ENCODE measurements around the gene PPP1R37.
A peak's percentile ranks its signal among the peaks of the same experiment; 100 is the strongest.

PPP1R37 gene

DNA sequence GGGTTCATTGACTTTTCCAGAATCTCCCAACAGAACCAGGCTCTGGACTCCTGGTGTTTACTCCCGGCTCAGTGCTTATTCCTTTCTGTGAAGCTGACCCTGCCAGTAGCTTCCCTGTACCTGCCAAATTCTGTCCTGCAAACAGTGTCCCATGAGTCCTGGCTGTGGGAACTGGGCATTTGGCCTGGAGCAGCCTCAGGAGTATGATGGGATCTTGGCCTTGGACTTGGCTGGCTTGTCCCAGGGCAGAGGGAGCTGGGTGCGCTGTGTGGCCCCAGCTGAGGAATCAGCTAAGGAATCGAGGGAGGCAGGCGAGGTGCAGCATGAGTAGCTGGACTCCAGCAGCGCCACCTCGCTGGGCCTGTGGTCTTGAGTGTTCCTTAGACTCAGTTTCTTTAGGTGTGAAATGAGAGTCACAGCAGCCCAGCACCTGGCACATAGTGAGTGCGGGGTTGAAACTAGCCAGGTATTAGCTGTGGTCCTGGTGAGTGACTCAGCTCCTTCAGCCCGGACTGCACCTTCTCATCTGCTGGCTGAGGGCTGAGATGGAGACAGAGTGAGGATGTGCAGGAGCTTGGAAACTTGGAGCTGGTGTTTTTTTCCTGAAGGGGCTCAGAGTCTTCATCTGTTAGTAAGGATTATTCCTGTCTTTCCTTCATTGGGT, 43.8 kb upstream of the PPP1R37 start:
- Histone ChIP-seq H3K23ac (ENCODE audit: low read length) (no peak overlapping the region), H2BK12ac (ENCODE audit: low read length) (no peak overlapping the region), H3K14ac (ENCODE audit: low read length) (no peak overlapping the region), H3K4me3 (ENCODE audit: low read depth, low read length) (no peak overlapping the region), H3K27ac (ENCODE audit: low read depth, low read length) (peak overlapping the region; percentile 3), H3K9me3 (ENCODE audit: insufficient read depth, low read depth, low read length) (no peaks in the 10 kb centered on the region), H4K12ac (ENCODE audit: low read depth, low read length) (no peak overlapping the region), H3K79me1 (ENCODE audit: low read length) (no peaks in the 10 kb centered on the region), H2BK5ac (ENCODE audit: low read depth, low read length, poor library complexity) (no peak overlapping the region), H2AFZ (ENCODE audit: insufficient read depth, low read length, poor library complexity) (no peak overlapping the region), H2AK5ac (ENCODE audit: low read length) (no peak overlapping the region), H3K4ac (ENCODE audit: low read depth, low read length) (peak overlapping the region; percentile 65), H3K79me2 (ENCODE audit: control insufficient read depth, insufficient read depth, low read length, poor library complexity) (peaks cover 3% of the 10 kb centered on the region), H4K8ac (ENCODE audit: low read depth, low read length) (no peak overlapping the region), H3K4me2 (ENCODE audit: low read length) (no peak overlapping the region), H4K91ac (ENCODE audit: low read depth, low read length) (no peak overlapping the region), H2BK120ac (ENCODE audit: insufficient read depth, low read length, poor library complexity) (no peak overlapping the region), H3K4me1 (ENCODE audit: control insufficient read depth in 1 of 2, insufficient read depth in 2 of 2, low read length in 2 of 2) (peaks cover 0 to 5% of the 10 kb centered on the region in 2 experiments), H3K18ac (ENCODE audit: low read length) (peak overlapping the region; percentile 56), H3K9ac (ENCODE audit: low read length) (no peak overlapping the region), H3K27me3 (ENCODE audit: insufficient read depth, low read length) (no peaks in the 10 kb centered on the region), H3K36me3 (ENCODE audit: control insufficient read depth in 1 of 2, insufficient read depth in 2 of 2, low read length in 2 of 2) (peaks cover 36 to 47% of the 10 kb centered on the region in 2 experiments)
- peak in 1 of 2 donors; percentile 21 for DNase-seq
- WGBS (ENCODE audit: extremely low coverage, insufficient coverage, insufficient read length) = no CpG with 5 or more reads among the region's 8 CpGs

DNA sequence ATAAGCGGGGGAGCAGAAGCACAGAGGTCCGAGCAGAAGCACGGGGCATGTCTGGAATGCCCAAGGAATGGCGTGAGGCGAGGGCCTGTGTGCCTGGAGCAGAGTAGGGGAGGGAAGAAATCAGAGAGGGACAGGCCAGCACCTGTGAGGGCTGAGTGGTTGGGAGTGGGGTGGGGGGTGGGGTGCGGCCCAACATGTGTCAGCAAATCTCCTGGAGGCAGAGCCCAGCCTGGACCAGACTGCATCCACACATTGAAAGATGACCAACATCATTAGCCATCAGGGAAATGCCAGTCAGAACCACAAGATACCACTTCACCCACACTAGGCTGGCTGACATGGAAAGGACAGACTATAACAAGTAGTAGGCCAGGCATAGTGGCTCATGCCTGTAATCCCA, 42.9 kb upstream of the PPP1R37 start:
- no peaks in the 10 kb centered on the region for H3K27me3 ChIP-seq (ENCODE audit: insufficient read depth, low read length)
- H3K79me2 ChIP-seq (ENCODE audit: control insufficient read depth, insufficient read depth, low read length, poor library complexity) = peaks cover 3% of the 10 kb centered on the region
- H3K9ac ChIP-seq (ENCODE audit: low read length) = no peak overlapping the region
- H2BK120ac ChIP-seq (ENCODE audit: insufficient read depth, low read length, poor library complexity) = no peak overlapping the region
- H4K12ac ChIP-seq (ENCODE audit: low read depth, low read length) = no peak overlapping the region
- H3K4me3 ChIP-seq (ENCODE audit: low read depth, low read length) = no peak overlapping the region
- H3K27ac ChIP-seq (ENCODE audit: low read depth, low read length) = no peak overlapping the region
- H4K8ac ChIP-seq (ENCODE audit: low read depth, low read length) = no peak overlapping the region
- H3K36me3 ChIP-seq (ENCODE audit: control insufficient read depth in 1 of 2, insufficient read depth in 2 of 2, low read length in 2 of 2) = peaks cover 36 to 46% of the 10 kb centered on the region in 2 experiments
- H3K79me1 ChIP-seq (ENCODE audit: low read length) = no peaks in the 10 kb centered on the region
- peaks cover 0 to 5% of the 10 kb centered on the region in 2 experiments for H3K4me1 ChIP-seq (ENCODE audit: control insufficient read depth in 1 of 2, insufficient read depth in 2 of 2, low read length in 2 of 2)
- H3K9me3 ChIP-seq (ENCODE audit: insufficient read depth, low read depth, low read length) = no peaks in the 10 kb centered on the region
- H3K18ac ChIP-seq (ENCODE audit: low read length) = no peak overlapping the region
- H3K23ac ChIP-seq (ENCODE audit: low read length) = no peak overlapping the region
- no peak overlapping the region for H3K4me2 ChIP-seq (ENCODE audit: low read length)
- H2BK12ac ChIP-seq (ENCODE audit: low read length) = no peak overlapping the region
- no peak overlapping the region for H2AK5ac ChIP-seq (ENCODE audit: low read length)
- H2AFZ ChIP-seq (ENCODE audit: insufficient read depth, low read length, poor library complexity) = no peak overlapping the region
- DNase-seq = peak in 1 of 2 donors; percentile 33
- H4K91ac ChIP-seq (ENCODE audit: low read depth, low read length) = no peak overlapping the region
- H2BK5ac ChIP-seq (ENCODE audit: low read depth, low read length, poor library complexity) = no peak overlapping the region
- H3K4ac ChIP-seq (ENCODE audit: low read depth, low read length) = peak overlapping the region; percentile 15
- no peak overlapping the region for H3K14ac ChIP-seq (ENCODE audit: low read length)
- WGBS (ENCODE audit: extremely low coverage, insufficient coverage, insufficient read length) = no CpG with 5 or more reads among the region's 6 CpGs

DNA sequence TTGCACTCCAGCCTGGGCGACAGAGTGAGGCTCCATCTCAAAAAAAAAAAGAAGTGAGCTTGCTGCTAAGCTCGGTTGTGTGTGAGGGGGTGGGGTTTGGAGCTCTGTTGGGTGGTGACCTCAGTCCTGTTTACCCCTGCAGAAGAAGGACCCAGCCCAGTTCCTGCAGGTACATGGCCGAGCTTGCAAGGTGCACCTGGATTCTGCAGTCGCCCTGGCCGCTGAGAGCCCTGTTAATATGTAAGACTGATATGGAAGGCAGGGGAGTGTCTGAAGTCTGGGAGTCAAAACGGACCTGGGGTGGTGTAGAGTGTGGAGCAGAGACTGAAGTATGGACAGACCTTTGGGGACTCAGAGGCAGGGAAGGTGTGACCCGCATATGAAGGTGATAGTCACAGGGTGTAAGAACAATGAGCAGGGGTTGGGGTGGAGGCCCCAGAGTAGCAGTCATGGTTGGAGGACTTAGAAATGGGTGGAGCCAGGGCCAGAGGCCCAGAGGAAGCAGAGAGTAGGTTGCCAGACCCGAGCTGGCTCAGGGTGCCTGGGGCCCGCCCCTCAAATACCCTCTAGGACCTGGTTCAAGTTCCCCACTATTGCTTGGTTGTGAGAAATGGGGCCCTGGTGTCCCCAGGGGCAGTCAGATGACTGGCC, 40.9 kb upstream of the PPP1R37 start:
- Histone ChIP-seq H3K9me3 (ENCODE audit: insufficient read depth, low read depth, low read length) (no peaks in the 10 kb centered on the region), H3K18ac (ENCODE audit: low read length) (no peak overlapping the region)

GRCh38 chr19:45056831-45057230, 36.1 kb upstream of the PPP1R37 start:
- Histone ChIP-seq H2BK5ac (ENCODE audit: low read depth, low read length, poor library complexity) (no peak overlapping the region), H3K79me2 (ENCODE audit: control insufficient read depth, insufficient read depth, low read length, poor library complexity) (no peaks in the 10 kb centered on the region), H3K27me3 (ENCODE audit: insufficient read depth, low read length) (no peaks in the 10 kb centered on the region), H3K4me2 (ENCODE audit: low read length) (no peak overlapping the region), H4K12ac (ENCODE audit: low read depth, low read length) (no peak overlapping the region), H3K4ac (ENCODE audit: low read depth, low read length) (no peak overlapping the region), H4K8ac (ENCODE audit: low read depth, low read length) (no peak overlapping the region), H3K9me3 (ENCODE audit: insufficient read depth, low read depth, low read length) (no peaks in the 10 kb centered on the region), H2BK12ac (ENCODE audit: low read length) (no peak overlapping the region), H3K27ac (ENCODE audit: low read depth, low read length) (no peak overlapping the region), H4K91ac (ENCODE audit: low read depth, low read length) (no peak overlapping the region), H2AK5ac (ENCODE audit: low read length) (no peak overlapping the region), H3K23ac (ENCODE audit: low read length) (no peak overlapping the region), H3K36me3 (ENCODE audit: control insufficient read depth in 1 of 2, insufficient read depth in 2 of 2, low read length in 2 of 2) (peaks cover 84 to 90% of the 10 kb centered on the region in 2 experiments), H3K4me3 (ENCODE audit: low read depth, low read length) (no peak overlapping the region), H2AFZ (ENCODE audit: insufficient read depth, low read length, poor library complexity) (no peak overlapping the region), H3K9ac (ENCODE audit: low read length) (no peak overlapping the region), H3K79me1 (ENCODE audit: low read length) (no peaks in the 10 kb centered on the region), H3K18ac (ENCODE audit: low read length) (no peak overlapping the region), H3K4me1 (ENCODE audit: control insufficient read depth in 1 of 2, insufficient read depth in 2 of 2, low read length in 2 of 2) (no peaks in the 10 kb centered on the region), H3K14ac (ENCODE audit: low read length) (no peak overlapping the region), H2BK120ac (ENCODE audit: insufficient read depth, low read length, poor library complexity) (no peak overlapping the region)
- no CpG with 5 or more reads among the region's 8 CpGs for WGBS (ENCODE audit: extremely low coverage, insufficient coverage, insufficient read length)
- no peak for DNase-seq

More for the DNA sequence above, 40.9 kb upstream of the PPP1R37 start:
- Histone ChIP-seq H3K4me1 (ENCODE audit: control insufficient read depth in 1 of 2, insufficient read depth in 2 of 2, low read length in 2 of 2) (peaks cover 0 to 5% of the 10 kb centered on the region in 2 experiments), H3K79me1 (ENCODE audit: low read length) (no peaks in the 10 kb centered on the region), H3K23ac (ENCODE audit: low read length) (no peak overlapping the region), H2BK120ac (ENCODE audit: insufficient read depth, low read length, poor library complexity) (no peak overlapping the region), H4K12ac (ENCODE audit: low read depth, low read length) (no peak overlapping the region), H3K9ac (ENCODE audit: low read length) (no peak overlapping the region), H3K14ac (ENCODE audit: low read length) (no peak overlapping the region), H2BK12ac (ENCODE audit: low read length) (no peak overlapping the region), H3K27ac (ENCODE audit: low read depth, low read length) (no peak overlapping the region), H2BK5ac (ENCODE audit: low read depth, low read length, poor library complexity) (no peak overlapping the region), H3K4me2 (ENCODE audit: low read length) (no peak overlapping the region), H4K8ac (ENCODE audit: low read depth, low read length) (no peak overlapping the region), H3K36me3 (ENCODE audit: control insufficient read depth in 1 of 2, insufficient read depth in 2 of 2, low read length in 2 of 2) (peaks cover 42 to 50% of the 10 kb centered on the region in 2 experiments), H3K4me3 (ENCODE audit: low read depth, low read length) (no peak overlapping the region), H3K79me2 (ENCODE audit: control insufficient read depth, insufficient read depth, low read length, poor library complexity) (peaks cover 3% of the 10 kb centered on the region), H3K4ac (ENCODE audit: low read depth, low read length) (no peak overlapping the region), H3K27me3 (ENCODE audit: insufficient read depth, low read length) (no peaks in the 10 kb centered on the region), H4K91ac (ENCODE audit: low read depth, low read length) (no peak overlapping the region), H2AK5ac (ENCODE audit: low read length) (no peak overlapping the region), H2AFZ (ENCODE audit: insufficient read depth, low read length, poor library complexity) (no peak overlapping the region)
- no peak for DNase-seq
- no CpG with 5 or more reads among the region's 9 CpGs for WGBS (ENCODE audit: extremely low coverage, insufficient coverage, insufficient read length)

Measured in trophoblast cell (in vitro differentiated cells and primary cell).